Caco-2 (cell line): ENCODE results near the gene FAM131B. TPM values are rescaled to one million over a fixed set of nuclear protein-coding genes. Genes with fewer than 3 reads are reported as not detected.

Experiments used
- BruUV-seq: library from RNA; stranded (reverse); fragments of 400-500 nt; replicated peaks from 2 replicates; lab custom pipeline; 2021; lab: Mats Ljungman, UMichigan
- CTCF ChIA-PET: fragments of 300-600 bp; sonication (Branson Sonifier 250); formaldehyde crosslinking; loops from one replicate; lab custom pipeline; 2022; ENCODE audit warnings: antibody characterized with exemption; lab: Charles Lee
- POLR2A ChIA-PET: fragments of 300-600 bp; sonication (Branson Sonifier 250); formaldehyde crosslinking; loops from one replicate; lab custom pipeline; 2022; ENCODE audit warnings: antibody characterized with exemption; lab: Charles Lee
- DNase-seq, 2 experiments: peaks; one replicate each; pipeline versions ENCODE4 v3.0.0 to v3.0.0-alpha.2; 2020 to 2022
- H3K27me3 ChIP-seq: replicated peaks from 2 replicates; pipeline ENCODE4 v1.6.0; 2011; ENCODE audit warnings: low read length; ENCODE audit not compliant: control insufficient read depth, insufficient read depth
- H3K36me3 ChIP-seq: 2 replicates; pipeline ENCODE4 v1.5.1; 2011; ENCODE audit warnings: low read length; ENCODE audit not compliant: control insufficient read depth, insufficient read depth
- H3K4me1 ChIP-seq: fragments of 250-450 bp; sonication (Bioruptor Pico); 2 replicates; pipeline ENCODE4 v1.5.1; 2020; ENCODE audit warnings: mild to moderate bottlenecking
- H3K4me3 ChIP-seq: 2 replicates; pipeline ENCODE4 v1.5.1; 2011; ENCODE audit warnings: low read depth, mild to moderate bottlenecking, control low read depth, low read length
- H3K9me3 ChIP-seq: fragments of 250-450 bp; sonication (Bioruptor Pico); 2 replicates; pipeline ENCODE4 v1.5.1; 2020; ENCODE audit warnings: mild to moderate bottlenecking, moderate library complexity
- H3K27ac Mint-ChIP-seq: one replicate; pipeline ENCODE4 v1.8.0; 2022; ENCODE audit warnings: mixed read lengths; ENCODE audit not compliant: unreplicated experiment
- H3K27me3 Mint-ChIP-seq: one replicate; pipeline ENCODE4 v1.8.0; 2022; ENCODE audit warnings: mixed read lengths; ENCODE audit not compliant: insufficient read depth, unreplicated experiment
- H3K36me3 Mint-ChIP-seq: one replicate; pipeline ENCODE4 v1.8.0; 2022; ENCODE audit warnings: mild to moderate bottlenecking, mixed read lengths; ENCODE audit not compliant: insufficient read depth, unreplicated experiment
- H3K4me1 Mint-ChIP-seq: one replicate; pipeline ENCODE4 v1.8.0; 2022; ENCODE audit warnings: low read depth, mixed read lengths; ENCODE audit not compliant: unreplicated experiment
- H3K4me3 Mint-ChIP-seq: one replicate; pipeline ENCODE4 v1.8.0; 2022; ENCODE audit warnings: mild to moderate bottlenecking, moderate library complexity, mixed read lengths; ENCODE audit not compliant: unreplicated experiment
- H3K9me3 Mint-ChIP-seq: one replicate; pipeline ENCODE4 v1.8.0; 2022; ENCODE audit warnings: mixed read lengths; ENCODE audit not compliant: unreplicated experiment
- intact Hi-C: fragments of 100-400 bp; cut with micrococcal nuclease; formaldehyde crosslinking; loops from one replicate; pipeline ENCODE4 v1.10.0; 2022; ENCODE audit not compliant: unreplicated experiment
- total RNA-seq: library from RNA; stranded (reverse); gene quantifications from 2 replicates; pipeline ENCODE4 v1.2.3, GENCODE V29; 2022
- TF ChIP-seq, protein P1 (sequence below), 2 experiments: fragments of 200-600 bp in 1 of 2; IDR thresholded peaks; 1 replicate in 1 of 2; 2 replicates in 1 of 2; pipeline versions ENCODE4 v1.5.1 to v1.8.0; 2011 to 2022; ENCODE audit warnings: antibody characterized with exemption in 1 of 2, control low read depth in 1 of 2, inconsistent platforms in 1 of 2, low read depth in 1 of 2, low read length in 1 of 2, mild to moderate bottlenecking in 1 of 2, moderate library complexity in 1 of 2; ENCODE audit not compliant: insufficient read depth in 1 of 2, severe bottlenecking in 1 of 2, unreplicated experiment in 1 of 2

FAM131B gene
- total RNA-seq, 1 experiment from 2014 or later, result 22.3 TPM

DNA sequence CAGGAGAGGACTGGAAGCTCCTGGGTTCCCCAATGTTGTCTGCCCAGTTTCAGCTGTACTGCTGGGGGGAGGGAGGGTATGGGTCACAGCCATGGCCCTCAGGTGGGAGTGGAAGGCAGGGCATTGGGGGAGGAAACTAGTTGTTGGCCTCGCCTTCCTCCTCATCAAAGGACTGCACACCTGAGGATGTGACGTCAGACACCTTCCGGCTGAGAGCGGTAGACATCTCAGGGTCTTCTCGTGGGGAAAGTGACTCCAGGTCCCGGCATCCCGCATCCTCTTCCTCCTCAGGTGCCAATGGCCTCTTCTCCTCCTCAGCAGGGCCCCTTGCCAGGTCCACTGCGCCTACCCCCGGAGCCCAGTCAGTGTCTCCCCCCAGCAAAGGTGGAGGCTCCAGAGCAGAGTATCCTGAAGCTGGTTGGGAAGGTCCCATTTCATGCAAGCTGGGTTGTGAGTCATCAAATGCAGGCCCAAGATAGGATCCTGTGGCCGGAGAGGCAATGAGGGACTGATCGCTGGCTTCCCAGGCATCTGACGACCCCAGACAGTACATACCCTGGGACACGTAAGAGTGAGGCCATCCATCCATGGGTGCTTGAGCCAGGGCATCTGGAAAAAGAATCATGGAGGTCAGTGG is 6.0 kb downstream of the FAM131B start:
- Histone ChIP-seq H3K4me1 (peaks cover 12% of the 10 kb centered on the region), H3K9me3 (no peaks in the 10 kb centered on the region), H3K36me3 (no peaks in the 10 kb centered on the region), H3K4me3 (no peak overlapping the region), H3K27me3 (no peaks in the 10 kb centered on the region)
- intact Hi-C loops, result no loop called here
- ChIA-PET POLR2A (no interaction called here), CTCF (no interaction called here)
- no peak for DNase-seq
- TF ChIP-seq, protein P1, sequence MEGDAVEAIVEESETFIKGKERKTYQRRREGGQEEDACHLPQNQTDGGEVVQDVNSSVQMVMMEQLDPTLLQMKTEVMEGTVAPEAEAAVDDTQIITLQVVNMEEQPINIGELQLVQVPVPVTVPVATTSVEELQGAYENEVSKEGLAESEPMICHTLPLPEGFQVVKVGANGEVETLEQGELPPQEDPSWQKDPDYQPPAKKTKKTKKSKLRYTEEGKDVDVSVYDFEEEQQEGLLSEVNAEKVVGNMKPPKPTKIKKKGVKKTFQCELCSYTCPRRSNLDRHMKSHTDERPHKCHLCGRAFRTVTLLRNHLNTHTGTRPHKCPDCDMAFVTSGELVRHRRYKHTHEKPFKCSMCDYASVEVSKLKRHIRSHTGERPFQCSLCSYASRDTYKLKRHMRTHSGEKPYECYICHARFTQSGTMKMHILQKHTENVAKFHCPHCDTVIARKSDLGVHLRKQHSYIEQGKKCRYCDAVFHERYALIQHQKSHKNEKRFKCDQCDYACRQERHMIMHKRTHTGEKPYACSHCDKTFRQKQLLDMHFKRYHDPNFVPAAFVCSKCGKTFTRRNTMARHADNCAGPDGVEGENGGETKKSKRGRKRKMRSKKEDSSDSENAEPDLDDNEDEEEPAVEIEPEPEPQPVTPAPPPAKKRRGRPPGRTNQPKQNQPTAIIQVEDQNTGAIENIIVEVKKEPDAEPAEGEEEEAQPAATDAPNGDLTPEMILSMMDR (IDR thresholded peaks at IDR 0.05; ENCODE audit: insufficient read depth in 1 of 2, low read depth in 1 of 2, low read length in 1 of 2, severe bottlenecking in 1 of 2, unreplicated experiment in 1 of 2), result no peak
- H3K36me3 Mint-ChIP-seq, result peaks cover 6% of the 10 kb centered on the region
- H3K9me3 Mint-ChIP-seq, result no peaks in the 10 kb centered on the region
- peaks cover 3% of the 10 kb centered on the region for H3K27me3 Mint-ChIP-seq
- no TSS peak for BruUV-seq
- no peak overlapping the region for H3K4me3 Mint-ChIP-seq
- no peak overlapping the region for H3K27ac Mint-ChIP-seq
- H3K4me1 Mint-ChIP-seq, result peaks cover 16% of the 10 kb centered on the region

DNA sequence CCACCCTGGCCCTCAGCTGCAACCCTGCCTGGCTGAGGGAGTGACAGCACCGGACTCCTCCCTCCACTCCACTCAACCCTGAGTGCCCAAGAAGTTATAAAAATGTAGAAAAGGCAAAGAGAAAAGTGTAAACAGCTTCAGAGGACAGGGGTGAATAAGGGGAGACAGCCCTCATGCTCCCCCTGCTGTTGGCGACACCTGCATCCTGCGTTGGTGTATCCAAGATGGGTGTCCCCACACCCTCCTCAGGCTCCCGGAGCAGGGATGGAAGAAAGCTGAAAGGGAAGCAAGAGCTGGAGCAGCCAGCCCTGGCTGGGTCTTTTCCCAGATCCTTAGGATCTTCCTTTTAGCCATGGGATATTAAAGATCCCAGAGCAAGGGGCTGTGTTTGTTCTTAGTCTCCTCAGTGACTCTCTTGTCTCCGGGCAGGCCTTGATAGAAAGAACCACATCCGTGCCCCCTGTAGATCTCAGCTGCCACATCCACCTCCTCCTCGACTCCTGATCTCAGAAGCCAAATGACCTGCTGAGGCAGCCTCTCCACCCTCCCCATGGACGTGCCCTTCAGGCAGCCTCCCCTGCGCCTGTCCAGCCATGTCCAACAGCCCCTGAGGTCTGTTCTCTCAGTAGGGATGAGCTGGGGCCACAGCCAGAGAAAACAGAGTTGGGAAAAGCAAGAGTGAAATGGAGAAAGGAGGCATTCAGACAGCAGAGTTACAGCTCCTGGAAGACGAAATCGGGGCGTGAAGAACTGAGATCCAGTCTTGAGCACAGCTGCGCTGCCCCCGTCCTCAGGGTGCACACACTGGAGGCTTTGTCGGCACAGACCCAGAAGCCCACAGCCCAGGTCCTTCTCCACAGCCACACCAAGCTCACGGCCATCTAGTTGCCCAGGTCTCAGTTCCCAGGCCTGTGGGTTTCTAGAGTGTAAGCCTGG is 6.8 kb downstream of the FAM131B start:
- Mint-ChIP-seq H3K9me3 (no peaks in the 10 kb centered on the region), H3K36me3 (peaks cover 10% of the 10 kb centered on the region), H3K4me3 (no peak overlapping the region), H3K27me3 (peaks cover 3% of the 10 kb centered on the region), H3K4me1 (peaks cover 20% of the 10 kb centered on the region), H3K27ac (no peak overlapping the region)
- Histone ChIP-seq H3K4me3 (no peak overlapping the region), H3K36me3 (no peaks in the 10 kb centered on the region), H3K9me3 (no peaks in the 10 kb centered on the region), H3K4me1 (peaks cover 18% of the 10 kb centered on the region), H3K27me3 (no peaks in the 10 kb centered on the region)
- ChIA-PET CTCF (interaction anchor here (0.6 to 1.3 kb wide), 2 partner anchors 10 to 53 kb away, joined by 4 read pairs; partner anchors contain the start of gene EPHA1), POLR2A (no interaction called here)
- intact Hi-C loops, result no loop called here
- no TSS peak for BruUV-seq
- DNase-seq, result no peak
- TF ChIP-seq, protein P1 (IDR thresholded peaks at IDR 0.05; ENCODE audit: insufficient read depth in 1 of 2, low read depth in 1 of 2, low read length in 1 of 2, severe bottlenecking in 1 of 2, unreplicated experiment in 1 of 2), result no peak

DNA sequence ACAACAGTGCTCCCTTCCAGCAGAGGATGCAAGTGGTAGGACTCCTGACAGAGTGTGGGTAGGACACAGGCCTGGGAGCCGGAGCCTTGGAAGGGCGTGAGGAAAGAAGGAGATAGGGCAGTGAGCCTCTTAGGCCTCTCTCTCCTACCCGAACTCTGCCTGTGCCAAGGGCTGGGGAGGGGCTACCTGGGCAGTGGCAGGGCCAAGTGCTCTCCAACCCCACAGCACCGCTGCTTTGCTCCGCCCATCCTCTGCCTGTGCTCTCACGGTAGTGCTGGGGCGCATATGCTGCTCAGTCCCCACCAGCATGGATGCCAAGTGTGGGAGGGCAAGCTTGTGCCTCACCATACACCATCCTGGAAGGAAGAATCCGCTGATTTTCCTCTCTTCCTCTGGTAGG is 7.5 kb downstream of the FAM131B start:
- no peak overlapping the region for H3K4me3 Mint-ChIP-seq
- peaks cover 10% of the 10 kb centered on the region for H3K36me3 Mint-ChIP-seq
- H3K4me1 Mint-ChIP-seq, result peaks cover 15% of the 10 kb centered on the region
- no peaks in the 10 kb centered on the region for H3K9me3 Mint-ChIP-seq
- Histone ChIP-seq H3K36me3 (no peaks in the 10 kb centered on the region), H3K27me3 (no peaks in the 10 kb centered on the region), H3K4me1 (peaks cover 18% of the 10 kb centered on the region), H3K4me3 (no peak overlapping the region), H3K9me3 (no peaks in the 10 kb centered on the region)
- no TSS peak for BruUV-seq
- H3K27me3 Mint-ChIP-seq, result no peaks in the 10 kb centered on the region
- ChIA-PET CTCF (interaction anchor here (1.3 kb wide), 1 partner anchor 9 kb away, joined by 4 read pairs; no protein-coding TSS in a partner anchor), POLR2A (no interaction called here)
- DNase-seq, result no peak
- TF ChIP-seq, protein P1 (IDR thresholded peaks at IDR 0.05; ENCODE audit: insufficient read depth in 1 of 2, low read depth in 1 of 2, low read length in 1 of 2, severe bottlenecking in 1 of 2, unreplicated experiment in 1 of 2), result no peak
- intact Hi-C loops, result no loop called here
- no peak overlapping the region for H3K27ac Mint-ChIP-seq
